Measurements from ENCODE around the gene SIAH3. TPM values are rescaled to one million over a fixed set of nuclear protein-coding genes. Genes with fewer than 3 reads are reported as not detected.

SIAH3 gene
- total RNA-seq, 1 donor from 2014 or later: 0.10 TPM

DNA sequence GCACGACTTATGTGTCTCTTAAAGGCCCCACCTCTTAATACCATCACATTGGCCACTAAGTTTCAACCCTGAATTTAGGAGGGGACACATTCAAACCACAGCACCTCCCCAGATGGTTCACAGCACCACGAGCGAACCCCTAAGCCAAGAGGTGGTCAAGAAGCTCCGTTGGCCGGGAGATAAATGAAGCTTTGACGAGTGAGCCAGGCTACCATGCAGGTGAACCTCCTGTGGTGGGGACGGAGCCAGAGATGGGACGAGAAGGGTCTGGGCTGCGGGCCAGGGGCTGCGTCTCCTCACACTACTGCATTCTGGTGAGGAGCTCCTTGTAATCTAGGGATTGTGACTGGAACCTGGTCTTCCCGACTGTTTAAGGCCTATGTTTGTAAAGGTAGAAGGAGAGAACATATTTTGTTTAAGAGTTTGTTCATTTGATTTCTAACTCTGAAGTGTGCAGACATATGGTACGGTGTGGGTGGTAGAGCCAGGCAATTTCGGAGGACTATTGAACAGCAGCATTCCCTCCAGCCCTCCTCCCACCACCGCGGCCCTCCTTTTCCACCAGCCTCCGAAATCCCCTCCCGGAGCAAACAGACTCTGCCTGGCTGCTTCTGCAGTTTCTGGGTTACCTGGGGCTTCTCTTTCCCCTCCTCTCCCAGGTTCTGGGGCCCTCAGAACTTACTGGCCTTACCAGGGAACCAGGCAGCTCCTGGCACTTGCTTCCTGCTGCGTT, 31.3 kb downstream of the SIAH3 start:
- no peak for DNase-seq

DNA sequence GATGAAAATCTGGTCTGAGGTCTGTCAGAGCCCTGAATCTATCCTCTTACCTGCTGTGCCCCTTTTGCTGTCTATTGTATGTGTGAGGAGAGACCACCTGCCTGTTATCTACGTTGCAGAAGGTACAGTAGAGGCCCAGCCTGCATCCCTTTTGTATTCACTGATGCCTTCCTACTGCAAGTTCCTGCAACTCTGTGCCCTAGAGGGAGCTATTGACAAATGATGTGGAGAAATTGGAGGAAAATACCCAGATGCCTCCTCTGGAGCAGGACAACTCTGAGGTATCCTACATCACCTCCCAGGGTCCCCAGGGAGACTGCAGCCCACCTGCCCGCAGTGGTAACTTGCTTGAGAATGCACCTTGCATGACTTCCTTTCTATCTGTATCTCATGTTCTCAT, 33.7 kb downstream of the SIAH3 start:
- DNase-seq: no peak

GRCh38 chr13:45816427-45816826, 35.1 kb downstream of the SIAH3 start:
- DNase-seq: no peak

DNA sequence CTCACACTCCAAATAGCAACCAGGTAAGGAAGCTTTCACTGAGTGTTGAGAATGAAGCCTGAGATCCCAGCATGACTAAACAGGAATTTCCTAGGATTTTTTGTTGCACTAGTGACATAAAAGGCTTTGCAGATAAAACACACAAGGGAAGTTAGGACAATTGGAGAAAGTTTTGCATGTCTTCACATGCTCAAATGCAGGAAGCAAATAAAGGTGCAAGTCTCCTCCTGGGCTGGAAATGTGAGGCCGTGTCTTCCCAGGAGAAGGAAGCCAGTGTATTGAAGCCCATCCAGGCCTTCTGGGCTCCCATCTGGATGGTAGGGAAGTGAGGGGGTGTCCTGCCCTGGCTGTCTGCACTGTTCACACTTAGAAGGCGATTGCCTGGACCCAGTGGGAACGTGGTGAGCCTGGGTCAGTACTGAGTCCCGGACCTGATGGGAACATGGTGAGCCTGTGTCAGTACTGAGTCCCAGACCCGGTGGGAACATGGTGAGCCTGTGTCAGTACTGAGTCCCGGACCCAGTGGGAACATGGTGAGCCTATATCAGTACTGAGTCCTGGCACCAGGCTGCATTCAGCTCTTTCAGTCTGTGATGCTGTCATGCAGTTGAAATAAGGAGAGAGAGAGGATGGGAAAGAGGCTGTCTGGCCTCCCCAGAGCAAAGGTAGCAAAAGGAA, 38.7 kb downstream of the SIAH3 start:
- no peak for DNase-seq

DNA sequence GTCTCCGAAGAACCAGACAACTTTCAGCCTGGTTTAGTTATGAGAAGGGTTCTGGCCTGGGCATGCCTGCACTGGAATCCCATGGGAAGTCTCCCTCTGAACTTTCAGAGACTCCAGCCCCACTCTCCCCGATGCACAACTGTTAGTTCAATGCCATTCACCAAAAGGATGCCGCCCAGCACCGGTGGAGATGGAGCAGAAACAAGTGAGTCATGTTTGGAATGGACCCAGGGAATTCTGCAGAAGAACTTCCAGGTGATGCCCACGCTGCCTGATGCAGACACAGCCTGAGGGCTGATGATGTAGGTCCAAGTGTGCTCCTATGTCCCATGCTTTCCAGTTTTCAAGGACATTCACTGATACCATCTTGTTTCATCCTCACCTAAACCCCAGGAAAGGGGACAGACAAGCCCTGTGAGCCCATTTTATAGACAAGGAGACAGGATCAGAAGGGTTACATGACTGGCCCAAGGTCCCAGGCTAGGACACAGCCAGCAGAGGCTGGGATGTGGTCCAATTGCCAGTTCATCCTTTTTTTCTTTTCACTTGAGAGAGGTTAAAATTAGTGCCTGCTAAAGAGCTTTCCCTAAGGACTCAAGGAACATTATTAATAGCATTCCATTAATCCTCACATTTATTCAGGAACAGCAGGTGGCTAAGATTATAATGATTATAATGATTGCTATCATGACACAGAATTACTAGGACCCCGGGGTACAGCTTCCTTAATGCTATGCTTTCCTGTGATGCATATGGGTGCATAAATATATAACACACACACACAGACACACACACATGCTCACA, 39.5 kb downstream of the SIAH3 start:
- DNase-seq: no peak

DNA sequence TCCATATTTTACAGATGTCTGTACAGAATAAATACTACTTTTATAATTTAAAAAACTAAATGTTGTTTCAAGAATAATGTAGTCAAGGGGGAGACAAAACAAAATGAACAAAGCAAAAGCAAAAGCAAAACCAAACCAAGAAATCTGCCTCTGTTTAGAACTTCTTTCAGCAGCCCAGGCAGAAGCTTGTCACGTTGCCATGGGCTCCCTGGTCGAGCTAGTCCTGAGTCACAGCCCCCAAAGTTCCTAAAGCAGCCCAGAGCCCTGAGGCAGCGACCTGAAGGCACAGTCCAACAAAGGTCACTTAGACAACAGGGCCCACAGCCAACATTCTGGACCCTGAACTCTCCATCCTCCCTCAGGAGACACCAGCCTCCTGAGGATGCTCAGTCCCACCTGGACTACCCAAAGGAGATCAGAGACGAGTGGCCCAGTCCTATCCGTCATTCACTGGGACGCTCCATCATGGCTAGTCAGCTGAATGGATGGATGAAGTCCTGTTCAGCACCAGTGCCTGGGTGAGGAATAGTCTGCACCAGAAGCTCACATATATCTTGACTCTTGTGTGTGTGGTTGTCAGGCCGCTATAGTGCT, 41.7 kb downstream of the SIAH3 start:
- no peak for DNase-seq

DNA sequence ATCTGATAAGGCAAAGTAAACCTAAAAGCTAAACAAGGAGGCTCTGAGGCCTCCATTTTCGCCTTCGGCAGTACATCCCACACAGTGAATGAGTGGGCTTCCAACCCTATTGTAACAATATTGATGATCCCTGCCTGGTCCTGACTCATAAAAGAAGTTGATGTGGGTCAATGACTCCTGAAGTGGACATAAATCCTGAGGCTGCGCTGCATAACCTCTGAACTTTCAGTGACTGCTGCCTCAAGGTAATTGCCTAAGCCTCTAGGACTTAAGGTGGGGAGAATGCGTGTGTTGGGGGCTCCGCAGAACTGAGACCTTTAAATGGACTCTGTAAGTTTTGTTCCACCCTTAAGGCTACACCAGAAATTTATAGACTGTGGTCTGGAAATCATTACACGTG, 42.6 kb downstream of the SIAH3 start:
- no peak for DNase-seq

DNA sequence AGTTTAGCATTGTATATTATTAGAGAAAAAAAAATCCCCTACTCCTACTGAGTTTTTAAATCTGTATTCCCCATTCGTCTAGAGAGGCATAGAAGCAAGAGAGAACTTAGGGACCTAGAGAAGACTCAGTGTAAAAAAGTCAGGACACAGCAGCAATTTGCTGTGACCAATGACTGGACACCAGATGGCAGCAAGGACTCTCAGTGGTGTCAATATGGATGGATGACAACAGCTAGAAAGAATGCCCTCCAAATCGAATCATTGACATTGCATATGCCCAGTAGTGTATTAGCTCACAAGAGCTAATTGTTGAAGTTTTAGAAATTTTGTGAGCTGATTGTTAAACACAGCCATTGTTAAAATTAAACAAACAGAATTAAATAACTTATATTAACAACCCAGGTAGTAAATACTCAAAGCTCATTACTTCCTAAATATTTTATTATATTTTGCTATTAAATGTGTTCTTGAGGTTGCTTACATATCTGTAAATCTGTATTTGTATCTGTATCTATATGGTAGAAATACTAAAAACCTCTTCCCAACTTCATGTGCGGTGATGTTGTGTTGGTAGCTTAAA, 43.9 kb downstream of the SIAH3 start:
- peak; percentile 66 for DNase-seq

DNA sequence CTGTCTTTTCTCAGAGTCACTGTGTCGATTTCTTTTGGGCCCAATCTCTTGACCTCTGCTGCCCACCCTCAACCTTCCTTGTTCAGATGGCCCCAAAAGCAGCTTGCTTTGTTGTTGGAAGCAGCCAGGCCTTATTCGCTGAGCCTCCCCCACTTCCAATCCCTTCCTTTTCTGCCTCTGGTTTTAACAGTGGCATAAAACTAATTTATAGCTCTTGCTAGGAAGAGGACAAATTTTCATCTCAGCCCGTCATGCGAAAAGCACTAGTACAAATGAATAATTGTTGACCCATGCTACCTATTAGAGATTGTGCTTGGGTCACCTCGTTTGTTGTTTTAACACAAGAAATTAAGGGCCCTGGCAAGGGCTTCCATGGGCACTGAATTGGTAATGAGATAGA, 51.1 kb downstream of the SIAH3 start:
- no peak for DNase-seq

DNA sequence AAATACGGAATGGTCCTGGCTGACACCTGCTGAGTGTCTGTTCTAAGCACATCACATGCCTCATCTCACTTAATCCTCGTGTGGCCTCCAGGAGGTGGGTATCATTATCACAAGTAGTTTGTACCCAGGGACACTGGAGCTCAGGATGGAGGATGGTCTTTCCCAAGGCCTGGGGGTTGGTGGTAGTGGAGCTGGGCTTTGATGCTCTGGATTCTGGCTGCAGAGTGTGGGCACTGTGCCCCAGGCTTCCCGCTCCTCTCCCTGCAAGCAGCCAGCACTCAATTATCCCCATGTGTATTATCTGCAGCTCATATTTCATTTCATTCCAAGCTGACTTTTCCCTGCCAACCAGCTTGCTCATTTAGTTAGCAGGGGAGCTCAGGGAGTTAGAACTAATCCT, 52.1 kb downstream of the SIAH3 start:
- peak; percentile 68 for DNase-seq

GRCh38 chr13:45798851-45799250, 52.7 kb downstream of the SIAH3 start:
- no peak for DNase-seq

- no peak for DNase-seq
Measured at GRCh38 chr13:45796426-45797235, 54.9 kb downstream of the SIAH3 start.

- DNase-seq: no peak
Measured at GRCh38 chr13:45792827-45793303, 58.7 kb downstream of the SIAH3 start.

- no peak for DNase-seq
Measured at GRCh38 chr13:45788011-45788410, 63.5 kb downstream of the SIAH3 start.

DNA sequence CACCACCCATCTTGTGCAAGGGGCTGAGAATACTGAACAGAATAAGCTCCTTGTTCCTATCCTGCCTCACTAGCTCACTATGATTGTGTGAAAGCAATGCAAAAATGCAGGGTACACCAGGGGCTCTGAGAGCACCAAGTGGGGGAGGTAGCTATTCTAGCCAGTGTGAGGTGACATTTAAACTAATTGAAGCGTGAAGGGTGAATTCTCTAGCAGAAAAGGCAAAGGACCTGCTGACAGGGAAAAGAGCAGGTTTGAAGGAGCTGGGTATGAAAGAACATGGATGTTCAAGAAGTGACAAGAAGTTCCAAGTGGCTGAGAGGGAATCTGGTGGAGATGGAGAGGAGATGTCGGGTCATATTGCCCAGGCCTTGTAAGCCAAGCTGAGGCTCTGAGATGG, 64.2 kb downstream of the SIAH3 start:
- no peak for DNase-seq

DNA sequence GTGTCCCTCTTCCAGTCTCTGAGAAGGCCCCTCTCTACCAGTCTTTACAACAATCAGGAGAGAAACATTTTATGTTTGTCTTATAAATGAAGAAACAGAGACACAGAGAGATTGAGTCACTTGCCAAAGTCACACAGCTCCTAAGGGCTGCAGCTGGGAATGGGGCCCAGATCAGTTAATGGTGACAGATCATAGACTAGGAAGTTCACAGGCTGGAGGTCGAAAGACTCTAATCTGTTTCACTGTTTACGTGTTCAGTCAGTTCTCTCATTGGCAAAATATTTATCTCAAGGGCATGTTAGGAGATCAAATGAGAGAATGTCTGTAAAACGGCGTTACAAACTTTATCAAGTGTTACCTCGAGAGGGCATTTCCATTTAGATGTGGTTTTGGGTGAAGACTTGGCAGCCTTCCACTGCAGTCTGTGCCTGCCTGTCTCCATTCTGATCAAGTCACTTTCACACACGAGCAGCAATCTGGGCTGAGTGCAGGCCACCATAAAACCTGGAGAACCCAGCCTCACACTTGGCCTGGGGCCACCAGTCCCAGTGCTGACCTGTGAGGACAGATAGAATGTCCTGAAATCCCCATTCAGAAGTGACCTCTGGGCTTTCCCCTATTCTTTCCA, 65.1 kb downstream of the SIAH3 start:
- DNase-seq: no peak

- no peak for DNase-seq
Measured at GRCh38 chr13:45784755-45785675, 66.5 kb downstream of the SIAH3 start.

DNA sequence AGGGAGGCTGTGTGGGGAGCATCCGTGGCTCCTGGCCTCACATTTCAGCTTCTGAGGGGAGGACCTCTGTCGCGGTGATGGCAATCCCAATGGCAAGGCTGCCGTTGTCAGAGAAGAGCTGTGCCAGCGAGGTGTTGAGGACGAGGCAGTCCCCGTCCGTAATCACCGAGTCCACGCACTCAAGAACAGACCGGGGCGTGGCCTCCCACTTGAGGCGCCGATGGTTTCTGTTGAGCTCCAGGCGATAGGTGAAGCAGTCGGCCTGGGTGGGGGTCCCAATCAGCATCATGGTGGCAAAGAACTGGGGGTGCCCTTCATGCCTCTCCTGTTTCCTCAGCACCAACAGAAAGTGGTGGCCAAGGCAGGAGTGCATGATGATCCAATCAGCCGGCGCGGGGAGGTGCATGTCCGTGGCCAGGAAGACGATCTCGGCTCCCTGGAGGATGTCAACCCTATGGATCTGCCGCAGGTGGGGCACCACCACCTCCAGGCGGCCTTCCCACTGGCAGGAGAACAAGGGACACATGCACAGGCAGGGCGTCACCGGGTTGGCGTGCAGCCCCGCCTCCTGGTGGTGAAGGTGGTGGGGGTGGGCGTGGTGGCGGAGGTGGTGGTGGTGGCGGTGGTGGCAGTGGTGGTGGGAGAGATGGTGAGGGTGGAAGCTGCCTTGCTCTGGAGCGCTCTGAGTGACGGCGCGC, 68.1 kb downstream of the SIAH3 start:
- DNase-seq: no peak
